HepG2 (cell line): ENCODE data around the gene NFXL1. TPM values are rescaled to one million over a fixed set of nuclear protein-coding genes. Genes with fewer than 3 reads are reported as not detected.

ENCODE experiments used
- CEBPG ChIP-seq: IDR thresholded peaks from 2 replicates; pipeline ENCODE4 v1.6.1; 2016
- FIP1L1 ChIP-seq: fragments of 200-400 bp; formaldehyde crosslinking; IDR thresholded peaks from 2 replicates; pipeline ENCODE4 v1.6.1; 2018; ENCODE audit warnings: low read depth, mild to moderate bottlenecking, low read length, moderate library complexity, borderline replicate concordance; ENCODE audit not compliant: insufficient read depth
- HDAC2 ChIP-seq: sonication (generic); formaldehyde crosslinking; IDR thresholded peaks from 2 replicates; pipeline ENCODE4 v1.4.0; 2020; ENCODE audit warnings: missing genetic modification reagents
- KMT2A ChIP-seq: sonication (generic); formaldehyde crosslinking; IDR thresholded peaks from 2 replicates; pipeline ENCODE4 v1.4.0; 2020; ENCODE audit warnings: missing genetic modification reagents
- MTF1 ChIP-seq: sonication (generic); formaldehyde crosslinking; IDR thresholded peaks from 2 replicates; pipeline ENCODE4 v1.5.0; 2020; ENCODE audit warnings: missing genetic modification reagents
- MZF1 ChIP-seq: sonication (generic); formaldehyde crosslinking; IDR thresholded peaks from 2 replicates; pipeline ENCODE4 v1.8.1; 2023; ENCODE audit warnings: mild to moderate bottlenecking, missing genetic modification reagents, borderline replicate concordance
- NFKBIZ ChIP-seq: IDR thresholded peaks from 2 replicates; pipeline ENCODE4 v1.6.1; 2018; ENCODE audit warnings: missing genetic modification reagents, missing compliant biosample characterization
- NFYC ChIP-seq: IDR thresholded peaks from 2 replicates; pipeline ENCODE4 v1.6.1; 2016; ENCODE audit warnings: missing genetic modification reagents, missing compliant biosample characterization
- NR2C2 ChIP-seq: sonication (generic); formaldehyde crosslinking; IDR thresholded peaks from 2 replicates; pipeline ENCODE4 v1.4.0; 2020; ENCODE audit warnings: missing genetic modification reagents, mild to moderate bottlenecking, moderate library complexity, borderline replicate concordance
- PPARG ChIP-seq: conservative IDR thresholded peaks from 2 replicates; pipeline ENCODE4 v1.6.1; 2016; ENCODE audit warnings: missing biosample characterization, missing genetic modification reagents
- RORA ChIP-seq: sonication (generic); formaldehyde crosslinking; IDR thresholded peaks from 2 replicates; pipeline ENCODE4 v1.5.0; 2020; ENCODE audit warnings: mild to moderate bottlenecking, missing genetic modification reagents, moderate library complexity
- TCF7 ChIP-seq: sonication (generic); IDR thresholded peaks from 2 replicates; pipeline ENCODE4 v1.6.1; 2016; ENCODE audit warnings: antibody characterized with exemption, low read depth
- ZNF558 ChIP-seq: sonication (generic); formaldehyde crosslinking; IDR thresholded peaks from 2 replicates; pipeline ENCODE4 v1.9.0; 2022; ENCODE audit warnings: mild to moderate bottlenecking, missing genetic modification reagents, borderline replicate concordance
- polyA plus RNA-seq, 8 experiments: library from polyadenylated mRNA; depleted of rRNA in 3 of 8; stranded (reverse) in 7 of 8; unstranded in 1 of 8; fragments of >200 nt; fragmentation: Illumina TruSeq in 4 of 8; extraction: Trizol in 4 of 8; gene quantifications; 2 replicates each; pipeline versions ENCODE4 v1.2.1 to v1.2.3, GENCODE V29; 2011 to 2016; ENCODE audit warnings: low read depth in 4 of 8, missing spikeins in 1 of 8, mixed read lengths in 1 of 8; ENCODE audit not compliant: insufficient read depth in 1 of 8
- total RNA-seq, 5 experiments: library from RNA; depleted of rRNA; stranded (reverse); fragments of >200 nt; fragmentation: Illumina TruSeq; extraction: Trizol; gene quantifications; 2 replicates each; pipeline ENCODE4 v1.2.3, GENCODE V29; 2016; ENCODE audit warnings: low read depth in 1 of 5
- TF ChIP-seq, protein P1 (sequence below): IDR thresholded peaks from 2 replicates; pipeline ENCODE4 v1.6.1; 2016; ENCODE audit warnings: low read depth, missing genetic modification reagents, missing compliant biosample characterization
- TF ChIP-seq, protein P2 (sequence below): sonication (generic); formaldehyde crosslinking; IDR thresholded peaks from one replicate; pipeline ENCODE4 v1.5.1; 2020; ENCODE audit warnings: mild to moderate bottlenecking, missing genetic modification reagents; ENCODE audit errors: not compliant biosample characterization

The NFXL1 gene
- total and polyA plus RNA-seq, 2 of the 13 experiments (the other 11 are each of a cell fraction or from before 2014, with no cell fraction given): 12.0 to 18.6 TPM

DNA sequence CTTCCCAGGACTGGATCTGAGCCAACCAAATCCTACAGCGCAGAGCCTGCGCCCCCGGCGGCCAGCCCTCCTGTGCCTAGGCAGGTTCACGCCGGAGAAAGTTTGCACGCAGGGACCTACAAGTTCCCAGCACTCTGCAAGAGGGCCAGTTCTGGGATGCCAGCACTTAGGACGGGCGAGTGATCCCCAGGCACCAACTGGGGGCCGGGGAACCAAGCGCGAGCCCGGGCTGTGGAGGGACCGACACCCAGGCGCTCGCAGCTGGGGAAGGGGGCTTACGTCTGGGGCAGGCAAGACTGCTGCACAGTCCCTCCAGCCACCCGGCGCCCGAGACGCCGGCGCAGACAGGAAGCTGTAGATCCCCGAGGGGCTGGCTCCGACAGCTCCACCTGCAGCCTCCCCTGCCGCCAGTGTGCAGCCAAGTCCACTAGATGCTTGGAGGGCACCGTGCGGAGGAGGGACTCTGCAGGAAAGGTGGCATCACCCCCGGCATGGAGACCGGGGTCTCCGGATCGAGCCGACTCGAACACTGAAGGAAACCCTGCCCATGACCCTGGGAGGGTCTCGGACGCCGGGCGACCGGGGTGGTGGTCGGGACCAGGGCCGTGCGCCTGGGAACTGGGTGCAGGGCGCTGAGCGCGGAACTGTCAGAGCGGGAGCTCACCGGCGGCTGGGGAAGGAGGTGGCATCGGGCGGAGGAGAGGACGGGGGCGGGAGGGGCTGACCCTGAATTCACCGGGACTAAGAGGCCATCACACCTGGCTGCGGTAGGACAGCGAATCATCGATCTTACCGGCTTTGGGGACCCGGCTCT, 77.1 kb downstream of the NFXL1 start (continued):
- TF ChIP-seq ZNF558 (CRISPR knock-in tag) (no peak), CEBPG (no peak), PPARG (CRISPR knock-in tag) (no peak), MZF1 (CRISPR knock-in tag) (no peak), MTF1 (CRISPR knock-in tag) (no peak), HDAC2 (no peak), FIP1L1 (no peak), KMT2A (peak; percentile 41; the same call in 1 of the 2 replicates), NFYC (CRISPR knock-in tag) (no peak), RORA (CRISPR knock-in tag) (no peak), TCF7 (no peak), NFKBIZ (no peak), NR2C2 (CRISPR knock-in tag) (no peak)
- TF ChIP-seq, protein P1, sequence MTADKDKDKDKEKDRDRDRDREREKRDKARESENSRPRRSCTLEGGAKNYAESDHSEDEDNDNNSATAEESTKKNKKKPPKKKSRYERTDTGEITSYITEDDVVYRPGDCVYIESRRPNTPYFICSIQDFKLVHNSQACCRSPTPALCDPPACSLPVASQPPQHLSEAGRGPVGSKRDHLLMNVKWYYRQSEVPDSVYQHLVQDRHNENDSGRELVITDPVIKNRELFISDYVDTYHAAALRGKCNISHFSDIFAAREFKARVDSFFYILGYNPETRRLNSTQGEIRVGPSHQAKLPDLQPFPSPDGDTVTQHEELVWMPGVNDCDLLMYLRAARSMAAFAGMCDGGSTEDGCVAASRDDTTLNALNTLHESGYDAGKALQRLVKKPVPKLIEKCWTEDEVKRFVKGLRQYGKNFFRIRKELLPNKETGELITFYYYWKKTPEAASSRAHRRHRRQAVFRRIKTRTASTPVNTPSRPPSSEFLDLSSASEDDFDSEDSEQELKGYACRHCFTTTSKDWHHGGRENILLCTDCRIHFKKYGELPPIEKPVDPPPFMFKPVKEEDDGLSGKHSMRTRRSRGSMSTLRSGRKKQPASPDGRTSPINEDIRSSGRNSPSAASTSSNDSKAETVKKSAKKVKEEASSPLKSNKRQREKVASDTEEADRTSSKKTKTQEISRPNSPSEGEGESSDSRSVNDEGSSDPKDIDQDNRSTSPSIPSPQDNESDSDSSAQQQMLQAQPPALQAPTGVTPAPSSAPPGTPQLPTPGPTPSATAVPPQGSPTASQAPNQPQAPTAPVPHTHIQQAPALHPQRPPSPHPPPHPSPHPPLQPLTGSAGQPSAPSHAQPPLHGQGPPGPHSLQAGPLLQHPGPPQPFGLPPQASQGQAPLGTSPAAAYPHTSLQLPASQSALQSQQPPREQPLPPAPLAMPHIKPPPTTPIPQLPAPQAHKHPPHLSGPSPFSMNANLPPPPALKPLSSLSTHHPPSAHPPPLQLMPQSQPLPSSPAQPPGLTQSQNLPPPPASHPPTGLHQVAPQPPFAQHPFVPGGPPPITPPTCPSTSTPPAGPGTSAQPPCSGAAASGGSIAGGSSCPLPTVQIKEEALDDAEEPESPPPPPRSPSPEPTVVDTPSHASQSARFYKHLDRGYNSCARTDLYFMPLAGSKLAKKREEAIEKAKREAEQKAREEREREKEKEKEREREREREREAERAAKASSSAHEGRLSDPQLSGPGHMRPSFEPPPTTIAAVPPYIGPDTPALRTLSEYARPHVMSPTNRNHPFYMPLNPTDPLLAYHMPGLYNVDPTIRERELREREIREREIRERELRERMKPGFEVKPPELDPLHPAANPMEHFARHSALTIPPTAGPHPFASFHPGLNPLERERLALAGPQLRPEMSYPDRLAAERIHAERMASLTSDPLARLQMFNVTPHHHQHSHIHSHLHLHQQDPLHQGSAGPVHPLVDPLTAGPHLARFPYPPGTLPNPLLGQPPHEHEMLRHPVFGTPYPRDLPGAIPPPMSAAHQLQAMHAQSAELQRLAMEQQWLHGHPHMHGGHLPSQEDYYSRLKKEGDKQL: no peak
- TF ChIP-seq, protein P2, sequence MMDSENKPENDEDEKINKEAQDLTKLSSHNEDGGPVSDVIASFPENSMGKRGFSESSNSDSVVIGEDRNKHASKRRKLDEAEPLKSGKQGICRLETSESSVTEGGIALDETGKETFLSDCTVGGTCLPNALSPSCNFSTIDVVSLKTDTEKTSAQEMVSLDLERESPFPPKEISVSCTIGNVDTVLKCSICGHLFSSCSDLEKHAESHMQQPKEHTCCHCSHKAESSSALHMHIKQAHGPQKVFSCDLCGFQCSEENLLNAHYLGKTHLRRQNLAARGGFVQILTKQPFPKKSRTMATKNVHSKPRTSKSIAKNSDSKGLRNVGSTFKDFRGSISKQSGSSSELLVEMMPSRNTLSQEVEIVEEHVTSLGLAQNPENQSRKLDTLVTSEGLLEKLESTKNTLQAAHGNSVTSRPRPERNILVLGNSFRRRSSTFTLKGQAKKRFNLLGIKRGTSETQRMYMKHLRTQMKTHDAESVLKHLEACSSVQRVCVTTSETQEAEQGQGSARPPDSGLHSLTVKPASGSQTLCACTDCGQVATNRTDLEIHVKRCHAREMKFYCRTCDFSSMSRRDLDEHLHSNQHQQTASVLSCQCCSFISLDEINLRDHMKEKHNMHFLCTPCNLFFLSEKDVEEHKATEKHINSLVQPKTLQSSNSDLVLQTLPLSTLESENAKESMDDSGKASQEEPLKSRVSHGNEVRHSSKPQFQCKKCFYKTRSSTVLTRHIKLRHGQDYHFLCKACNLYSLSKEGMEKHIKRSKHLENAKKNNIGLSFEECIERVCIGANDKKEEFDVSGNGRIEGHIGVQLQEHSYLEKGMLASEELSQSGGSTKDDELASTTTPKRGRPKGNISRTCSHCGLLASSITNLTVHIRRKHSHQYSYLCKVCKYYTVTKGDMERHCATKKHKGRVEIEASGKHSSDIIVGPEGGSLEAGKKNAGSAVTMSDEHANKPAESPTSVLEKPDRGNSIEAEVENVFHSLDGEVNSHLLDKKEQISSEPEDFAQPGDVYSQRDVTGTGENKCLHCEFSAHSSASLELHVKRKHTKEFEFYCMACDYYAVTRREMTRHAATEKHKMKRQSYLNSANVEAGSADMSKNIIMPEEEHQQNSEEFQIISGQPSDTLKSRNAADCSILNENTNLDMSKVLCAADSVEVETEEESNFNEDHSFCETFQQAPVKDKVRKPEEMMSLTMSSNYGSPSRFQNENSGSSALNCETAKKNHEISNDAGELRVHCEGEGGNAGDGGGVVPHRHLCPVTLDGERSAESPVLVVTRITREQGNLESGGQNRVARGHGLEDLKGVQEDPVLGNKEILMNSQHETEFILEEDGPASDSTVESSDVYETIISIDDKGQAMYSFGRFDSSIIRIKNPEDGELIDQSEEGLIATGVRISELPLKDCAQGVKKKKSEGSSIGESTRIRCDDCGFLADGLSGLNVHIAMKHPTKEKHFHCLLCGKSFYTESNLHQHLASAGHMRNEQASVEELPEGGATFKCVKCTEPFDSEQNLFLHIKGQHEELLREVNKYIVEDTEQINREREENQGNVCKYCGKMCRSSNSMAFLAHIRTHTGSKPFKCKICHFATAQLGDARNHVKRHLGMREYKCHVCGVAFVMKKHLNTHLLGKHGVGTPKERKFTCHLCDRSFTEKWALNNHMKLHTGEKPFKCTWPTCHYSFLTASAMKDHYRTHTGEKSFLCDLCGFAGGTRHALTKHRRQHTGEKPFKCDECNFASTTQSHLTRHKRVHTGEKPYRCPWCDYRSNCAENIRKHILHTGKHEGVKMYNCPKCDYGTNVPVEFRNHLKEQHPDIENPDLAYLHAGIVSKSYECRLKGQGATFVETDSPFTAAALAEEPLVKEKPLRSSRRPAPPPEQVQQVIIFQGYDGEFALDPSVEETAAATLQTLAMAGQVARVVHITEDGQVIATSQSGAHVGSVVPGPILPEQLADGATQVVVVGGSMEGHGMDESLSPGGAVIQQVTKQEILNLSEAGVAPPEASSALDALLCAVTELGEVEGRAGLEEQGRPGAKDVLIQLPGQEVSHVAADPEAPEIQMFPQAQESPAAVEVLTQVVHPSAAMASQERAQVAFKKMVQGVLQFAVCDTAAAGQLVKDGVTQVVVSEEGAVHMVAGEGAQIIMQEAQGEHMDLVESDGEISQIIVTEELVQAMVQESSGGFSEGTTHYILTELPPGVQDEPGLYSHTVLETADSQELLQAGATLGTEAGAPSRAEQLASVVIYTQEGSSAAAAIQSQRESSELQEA (CRISPR knock-in tag): no peak
